Activated CD4-positive, alpha-beta memory T cell treated with anti-CD3 and anti-CD28 coated beads for 36 hours (primary cell): ENCODE data around the gene TTC28. TPM values are rescaled to one million over a fixed set of nuclear protein-coding genes. Genes with fewer than 3 reads are reported as not detected.

Source experiments
- CTCF ChIA-PET: fragments of 350-600 bp; sonication (Branson Sonifier 250); formaldehyde crosslinking; loops from one replicate; lab custom pipeline; 2021; ENCODE audit warnings: antibody characterized with exemption, inconsistent platforms; lab: Charles Lee
- POLR2A ChIA-PET: fragments of 350-600 bp; sonication (Branson Sonifier 250); formaldehyde crosslinking; loops from one replicate; lab custom pipeline; 2021; ENCODE audit warnings: antibody characterized with exemption; lab: Charles Lee
- DNase-seq: peaks from one replicate; pipeline ENCODE4 v3.0.0-alpha.2; 2020
- H3K27ac Mint-ChIP-seq: one replicate; pipeline ENCODE4 v1.8.0; 2021; ENCODE audit warnings: mixed read lengths
- H3K27me3 Mint-ChIP-seq: one replicate; pipeline ENCODE4 v1.8.0; 2021; ENCODE audit warnings: mixed read lengths
- H3K36me3 Mint-ChIP-seq: one replicate; pipeline ENCODE4 v1.8.0; 2021; ENCODE audit warnings: mixed read lengths
- H3K4me1 Mint-ChIP-seq: one replicate; pipeline ENCODE4 v1.8.0; 2021; ENCODE audit warnings: low read depth, mixed read lengths
- H3K4me3 Mint-ChIP-seq: one replicate; pipeline ENCODE4 v1.8.0; 2021; ENCODE audit warnings: mild to moderate bottlenecking, mixed read lengths
- H3K9me3 Mint-ChIP-seq: one replicate; pipeline ENCODE4 v1.8.0; 2021; ENCODE audit warnings: mixed read lengths
- intact Hi-C: fragments of 100-400 bp; cut with micrococcal nuclease; formaldehyde crosslinking; loops from one replicate; pipeline ENCODE4 v1.15.1; 2023
- total RNA-seq, 2 experiments: library from RNA; stranded (reverse); gene quantifications; one replicate each; pipeline ENCODE4 v1.2.3, GENCODE V29; 2021

The TTC28 gene
- total RNA-seq, 2 experiments from 2014 or later: 0.59 to 0.80 TPM

DNA sequence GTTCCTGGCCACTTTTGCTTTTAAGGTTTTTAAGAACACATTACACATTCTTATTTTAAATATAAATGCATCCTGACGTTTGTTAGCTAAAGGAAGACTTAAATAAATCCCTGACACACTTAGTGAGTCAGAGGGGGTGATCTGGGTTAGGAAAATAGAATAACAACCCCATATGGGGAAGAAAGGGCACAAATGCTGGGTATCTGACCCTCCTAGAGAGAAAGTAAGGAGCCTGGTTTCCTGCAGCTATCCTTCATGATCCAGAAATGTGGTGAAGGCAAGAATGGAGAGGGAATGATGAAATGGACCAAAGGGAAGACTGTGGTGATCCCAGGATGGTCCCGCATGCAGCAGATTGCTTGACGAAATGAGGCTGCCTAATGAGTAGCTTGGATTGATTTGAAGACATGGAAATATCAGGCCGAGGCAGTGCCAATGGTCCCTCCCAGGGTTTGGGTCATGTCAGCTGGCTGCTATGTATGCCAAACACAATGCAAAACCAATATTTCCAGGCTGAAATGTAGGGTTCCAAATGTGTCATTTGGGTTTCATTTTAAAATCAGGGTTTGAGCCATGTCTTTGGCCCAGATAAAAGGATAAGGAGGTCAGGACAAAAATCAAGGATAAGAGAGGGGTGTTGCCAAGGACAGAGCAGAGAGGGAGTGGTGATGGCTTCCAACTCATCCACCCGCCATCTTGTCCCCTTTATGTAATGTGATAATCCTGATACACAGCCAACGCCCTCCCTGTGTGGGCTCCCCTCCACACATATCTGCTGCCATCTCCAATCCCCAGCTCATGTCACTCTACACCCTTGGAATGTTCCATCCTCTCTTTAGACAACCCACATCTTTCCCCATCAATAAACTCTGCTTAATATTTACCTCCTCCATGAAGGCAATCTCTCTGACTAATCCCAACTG is 625.5 kb downstream of the TTC28 start:
- Mint-ChIP-seq H3K4me1 (no peaks in the 10 kb centered on the region), H3K4me3 (no peak overlapping the region), H3K9me3 (no peaks in the 10 kb centered on the region), H3K27ac (no peak overlapping the region), H3K36me3 (no peaks in the 10 kb centered on the region), H3K27me3 (peaks cover 3% of the 10 kb centered on the region)
- no peak for DNase-seq
- ChIA-PET CTCF (interaction anchor here (1.2 kb wide), 1 partner anchor 388 kb away, joined by 4 read pairs; no protein-coding TSS in a partner anchor), POLR2A (no interaction called here)
- intact Hi-C loops: loop anchor here (10.0 kb wide), 1 partner anchor 541 kb away; no protein-coding TSS in a partner anchor

DNA sequence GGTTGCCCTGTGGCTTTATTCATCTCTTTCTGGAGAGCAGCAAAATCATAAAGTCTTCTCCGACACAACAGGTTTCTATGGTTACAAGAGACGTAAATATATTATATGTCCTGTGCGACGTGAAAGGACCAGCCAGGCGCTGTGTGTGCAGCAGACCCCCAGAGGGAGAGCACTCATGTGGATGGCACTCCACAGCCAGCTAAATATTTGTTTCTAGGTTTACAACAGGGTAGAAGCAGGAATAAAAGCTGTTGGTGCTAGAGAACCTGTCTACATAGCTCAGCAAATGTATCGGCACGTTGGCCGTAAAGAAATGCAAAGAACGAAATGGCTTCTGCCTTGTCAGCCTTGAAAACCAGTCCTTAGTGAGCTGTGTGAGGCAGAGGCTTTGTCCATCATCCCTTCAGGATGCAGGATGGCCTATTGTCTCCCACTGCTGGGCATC is 626.8 kb downstream of the TTC28 start:
- CTCF ChIA-PET: interaction anchor here (1.2 to 2.8 kb wide), 3 partner anchors 387 to 390 kb away, joined by 4 to 9 read pairs (median 5); no protein-coding TSS in a partner anchor
- no peaks in the 10 kb centered on the region for H3K4me1 Mint-ChIP-seq
- no peaks in the 10 kb centered on the region for H3K9me3 Mint-ChIP-seq
- intact Hi-C loops: loop anchor here (10.0 kb wide), 1 partner anchor 542 kb away; no protein-coding TSS in a partner anchor
- POLR2A ChIA-PET: no interaction called here
- peaks cover 2% of the 10 kb centered on the region for H3K27me3 Mint-ChIP-seq
- H3K4me3 Mint-ChIP-seq: no peak overlapping the region
- DNase-seq: no peak
- H3K36me3 Mint-ChIP-seq: no peaks in the 10 kb centered on the region
- no peak overlapping the region for H3K27ac Mint-ChIP-seq

DNA sequence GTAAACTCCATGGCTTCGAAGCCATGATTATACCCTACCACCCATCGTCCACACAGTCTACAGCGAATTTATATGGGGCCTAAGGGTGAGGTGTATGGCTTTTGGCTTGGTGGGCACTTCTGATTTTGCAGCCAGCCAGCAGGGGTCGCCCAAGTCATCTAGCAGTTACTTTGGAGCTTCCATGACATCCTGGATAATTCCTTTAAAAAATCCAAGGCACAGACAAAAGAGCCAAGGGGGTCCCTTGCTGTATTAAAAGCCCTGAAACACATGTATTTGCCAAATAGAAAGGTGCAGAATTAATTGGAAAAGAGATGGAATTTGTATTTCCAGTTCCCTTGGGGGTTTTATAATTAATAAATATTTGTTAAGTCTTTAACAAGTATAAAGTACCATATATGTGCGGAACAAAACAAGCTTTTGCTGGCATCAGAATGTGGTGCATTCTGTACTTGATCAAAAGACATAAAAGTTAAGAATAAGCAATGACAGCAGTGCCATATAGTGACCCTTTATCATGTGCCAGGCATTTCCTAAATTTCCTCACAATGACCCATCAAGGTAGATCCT is 627.8 kb downstream of the TTC28 start:
- POLR2A ChIA-PET: no interaction called here
- peak; percentile 41 for DNase-seq
- intact Hi-C loops: loop anchor here (10.0 kb wide), 1 partner anchor 543 kb away; no protein-coding TSS in a partner anchor
- H3K4me3 Mint-ChIP-seq: no peak overlapping the region
- no peaks in the 10 kb centered on the region for H3K36me3 Mint-ChIP-seq
- no peak overlapping the region for H3K27ac Mint-ChIP-seq
- no peaks in the 10 kb centered on the region for H3K9me3 Mint-ChIP-seq
- no peaks in the 10 kb centered on the region for H3K4me1 Mint-ChIP-seq
- no peaks in the 10 kb centered on the region for H3K27me3 Mint-ChIP-seq
- CTCF ChIA-PET: interaction anchor here (0.6 to 2.8 kb wide), 11 partner anchors 9 to 544 kb away, joined by 3 to 11 read pairs (median 4); no protein-coding TSS in a partner anchor

DNA sequence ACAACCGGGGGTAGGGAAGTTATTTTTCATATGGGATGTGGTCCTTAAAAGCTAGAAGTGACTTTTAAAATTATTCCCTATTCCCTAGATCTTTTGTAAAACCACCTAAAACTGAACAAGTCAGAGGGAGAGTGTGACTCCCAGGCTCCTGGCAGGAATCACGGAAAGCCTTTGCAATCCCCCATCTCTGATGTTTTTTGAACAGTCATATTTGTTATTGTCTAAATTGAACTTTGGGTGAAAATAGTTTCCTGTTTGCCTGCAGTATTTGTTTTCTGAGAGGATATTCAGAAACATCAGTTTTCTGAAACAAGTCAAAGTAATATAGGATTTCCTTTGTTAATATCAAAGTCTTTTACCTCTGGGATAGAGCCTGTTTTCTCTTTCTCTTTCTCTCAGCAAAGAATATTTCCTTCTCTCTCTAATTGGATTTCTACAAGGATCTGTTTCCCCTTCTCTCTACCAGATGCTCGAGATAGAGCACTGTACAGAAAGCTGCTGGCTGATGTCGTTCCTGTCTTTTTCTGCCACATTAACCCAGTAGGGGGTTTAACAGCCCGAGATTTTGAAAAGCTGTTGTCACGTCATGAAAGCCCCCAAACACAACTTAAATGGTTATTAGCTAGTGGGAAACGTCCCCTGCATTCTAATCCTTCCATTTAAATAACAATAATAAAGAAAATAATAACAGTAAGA is 628.4 kb downstream of the TTC28 start:
- no peak for DNase-seq
- Mint-ChIP-seq H3K27me3 (no peaks in the 10 kb centered on the region), H3K4me3 (no peak overlapping the region), H3K36me3 (no peaks in the 10 kb centered on the region), H3K9me3 (no peaks in the 10 kb centered on the region), H3K27ac (no peak overlapping the region), H3K4me1 (no peaks in the 10 kb centered on the region)
- POLR2A ChIA-PET: no interaction called here
- CTCF ChIA-PET: interaction anchor here (0.8 to 2.8 kb wide), 12 partner anchors 8 to 544 kb away, joined by 3 to 11 read pairs (median 4); no protein-coding TSS in a partner anchor
- intact Hi-C loops: loop anchor here (10.0 kb wide), 1 partner anchor 544 kb away; no protein-coding TSS in a partner anchor

DNA sequence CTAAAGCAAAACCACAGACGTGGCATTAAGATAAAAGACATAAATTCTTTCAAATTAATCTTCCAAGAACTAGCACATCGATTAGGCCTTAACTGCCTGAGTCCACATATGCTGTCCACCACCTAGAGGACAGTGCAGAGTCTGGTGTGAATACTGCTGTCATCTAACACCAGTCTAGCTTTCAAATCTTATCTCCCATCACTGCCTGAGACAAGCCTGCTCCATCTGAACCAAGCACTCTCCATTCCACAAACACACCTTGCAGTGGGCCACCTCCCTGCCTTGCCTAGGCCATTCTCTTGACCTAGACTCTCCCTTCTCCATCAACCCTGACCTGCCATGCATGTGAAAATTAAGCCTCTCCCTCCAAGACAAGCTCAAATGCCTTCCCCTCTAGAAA is 631.1 kb downstream of the TTC28 start:
- CTCF ChIA-PET: interaction anchor here (0.8 to 0.9 kb wide), 2 partner anchors 10 to 390 kb away, joined by 3 to 4 read pairs; no protein-coding TSS in a partner anchor
- Mint-ChIP-seq H3K27me3 (no peaks in the 10 kb centered on the region), H3K4me1 (no peaks in the 10 kb centered on the region), H3K27ac (no peak overlapping the region), H3K4me3 (no peak overlapping the region), H3K9me3 (no peaks in the 10 kb centered on the region), H3K36me3 (no peaks in the 10 kb centered on the region)
- intact Hi-C loops: no loop called here
- POLR2A ChIA-PET: no interaction called here
- no peak for DNase-seq

DNA sequence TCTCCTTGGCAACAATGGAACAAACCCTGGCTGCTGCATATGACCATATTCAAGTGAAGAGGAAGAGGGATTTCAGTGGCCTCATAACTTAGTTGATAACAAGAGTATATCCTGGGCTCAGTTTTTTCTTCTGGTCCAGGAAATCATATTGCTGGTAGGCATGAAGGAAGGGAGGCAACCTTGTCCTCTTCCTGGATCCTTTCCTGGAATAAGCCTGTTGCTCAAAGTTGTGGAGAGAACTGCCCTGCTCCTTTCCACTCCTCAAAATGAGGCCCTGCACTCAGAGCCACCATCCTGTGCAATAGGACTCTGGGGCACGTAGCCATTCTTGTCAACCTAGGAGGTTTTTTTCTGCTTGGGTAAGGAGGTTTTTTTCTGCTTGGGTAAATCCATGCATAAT is 631.9 kb downstream of the TTC28 start:
- no peaks in the 10 kb centered on the region for H3K27me3 Mint-ChIP-seq
- POLR2A ChIA-PET: no interaction called here
- intact Hi-C loops: no loop called here
- H3K4me1 Mint-ChIP-seq: no peaks in the 10 kb centered on the region
- CTCF ChIA-PET: no interaction called here
- no peak overlapping the region for H3K4me3 Mint-ChIP-seq
- H3K27ac Mint-ChIP-seq: no peak overlapping the region
- H3K36me3 Mint-ChIP-seq: no peaks in the 10 kb centered on the region
- no peak for DNase-seq
- H3K9me3 Mint-ChIP-seq: no peaks in the 10 kb centered on the region

DNA sequence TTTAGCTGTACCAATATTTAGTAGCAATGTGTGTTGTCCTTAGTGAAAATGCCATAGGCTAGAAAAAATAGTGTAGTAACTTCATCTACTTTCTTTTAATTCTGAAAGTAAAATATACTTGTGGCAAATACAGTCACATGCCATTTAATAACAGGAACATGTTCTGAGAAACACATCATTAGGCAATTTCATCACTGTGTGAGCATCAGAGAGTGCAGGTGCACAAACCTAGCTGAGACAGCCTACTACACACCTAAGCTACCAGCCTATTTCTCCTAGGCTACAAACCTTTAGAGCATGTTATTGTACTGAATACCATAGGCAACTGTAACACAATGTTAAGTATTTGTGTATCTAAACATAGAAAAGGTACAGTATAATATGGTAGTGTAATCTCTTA is 633.5 kb downstream of the TTC28 start:
- Mint-ChIP-seq H3K4me3 (no peak overlapping the region), H3K9me3 (peaks cover under 1% of the 10 kb centered on the region), H3K36me3 (no peaks in the 10 kb centered on the region), H3K27ac (no peak overlapping the region), H3K27me3 (no peaks in the 10 kb centered on the region), H3K4me1 (no peaks in the 10 kb centered on the region)
- ChIA-PET CTCF (no interaction called here), POLR2A (no interaction called here)
- DNase-seq: no peak
- intact Hi-C loops: no loop called here

DNA sequence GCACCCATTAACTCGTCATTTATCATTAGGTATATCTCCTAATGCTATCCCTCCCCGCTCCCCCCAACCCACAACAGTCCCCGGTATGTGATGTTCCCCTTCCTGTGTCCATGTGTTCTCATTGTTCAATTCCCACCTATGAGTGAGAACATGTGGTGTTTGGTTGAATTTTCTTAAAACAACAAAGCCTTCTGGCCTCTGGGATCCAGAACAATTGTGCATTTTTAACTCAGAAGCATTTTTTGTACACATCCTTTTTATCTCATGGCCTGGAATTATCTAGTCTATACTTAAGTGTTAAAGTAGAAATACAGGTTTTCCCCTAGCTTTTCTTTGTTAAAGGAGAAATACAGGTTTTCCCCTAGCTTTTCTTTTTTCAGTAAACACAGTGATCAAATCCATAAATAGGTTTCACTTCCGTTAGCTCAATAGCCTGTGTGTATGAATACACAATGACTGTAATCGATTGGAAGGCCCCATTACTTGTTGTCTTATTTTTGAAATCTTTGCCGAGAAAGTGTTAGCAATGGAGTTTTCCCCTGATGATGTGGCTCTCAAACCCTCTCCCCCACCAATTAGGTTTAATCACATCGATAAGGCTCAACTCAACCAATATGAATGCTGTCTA is 635.0 kb downstream of the TTC28 start:
- POLR2A ChIA-PET: no interaction called here
- Mint-ChIP-seq H3K9me3 (peaks cover 6% of the 10 kb centered on the region), H3K4me3 (no peak overlapping the region), H3K36me3 (no peaks in the 10 kb centered on the region), H3K27ac (no peak overlapping the region), H3K4me1 (no peaks in the 10 kb centered on the region), H3K27me3 (no peaks in the 10 kb centered on the region)
- intact Hi-C loops: no loop called here
- CTCF ChIA-PET: no interaction called here
- DNase-seq: no peak

DNA sequence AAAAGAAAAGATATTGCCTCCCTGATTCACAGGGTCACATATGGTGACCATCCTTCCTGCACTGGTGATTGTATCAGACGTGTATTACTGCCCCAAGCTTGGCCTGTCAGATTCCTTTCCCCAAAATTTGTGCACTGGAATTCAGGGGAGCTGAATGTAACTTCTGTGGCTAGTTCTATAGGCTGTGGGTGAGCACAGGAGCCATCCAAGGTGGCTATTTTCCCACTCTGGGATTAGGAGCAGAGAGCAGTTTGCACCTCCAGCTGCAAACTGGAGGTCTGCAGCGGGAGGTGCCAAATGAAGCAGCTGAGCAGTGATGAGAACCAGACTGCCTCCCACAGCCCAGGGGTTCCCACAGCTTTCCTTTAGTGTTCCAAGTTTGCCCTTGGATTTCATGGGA is 636.4 kb downstream of the TTC28 start:
- intact Hi-C loops: no loop called here
- ChIA-PET POLR2A (no interaction called here), CTCF (interaction anchor here (1.3 kb wide), 1 partner anchor 8 kb away, joined by 3 read pairs; no protein-coding TSS in a partner anchor)
- H3K9me3 Mint-ChIP-seq: peaks cover 6% of the 10 kb centered on the region
- no peak overlapping the region for H3K27ac Mint-ChIP-seq
- no peak overlapping the region for H3K4me3 Mint-ChIP-seq
- no peaks in the 10 kb centered on the region for H3K4me1 Mint-ChIP-seq
- no peaks in the 10 kb centered on the region for H3K27me3 Mint-ChIP-seq
- DNase-seq: no peak
- no peaks in the 10 kb centered on the region for H3K36me3 Mint-ChIP-seq

DNA sequence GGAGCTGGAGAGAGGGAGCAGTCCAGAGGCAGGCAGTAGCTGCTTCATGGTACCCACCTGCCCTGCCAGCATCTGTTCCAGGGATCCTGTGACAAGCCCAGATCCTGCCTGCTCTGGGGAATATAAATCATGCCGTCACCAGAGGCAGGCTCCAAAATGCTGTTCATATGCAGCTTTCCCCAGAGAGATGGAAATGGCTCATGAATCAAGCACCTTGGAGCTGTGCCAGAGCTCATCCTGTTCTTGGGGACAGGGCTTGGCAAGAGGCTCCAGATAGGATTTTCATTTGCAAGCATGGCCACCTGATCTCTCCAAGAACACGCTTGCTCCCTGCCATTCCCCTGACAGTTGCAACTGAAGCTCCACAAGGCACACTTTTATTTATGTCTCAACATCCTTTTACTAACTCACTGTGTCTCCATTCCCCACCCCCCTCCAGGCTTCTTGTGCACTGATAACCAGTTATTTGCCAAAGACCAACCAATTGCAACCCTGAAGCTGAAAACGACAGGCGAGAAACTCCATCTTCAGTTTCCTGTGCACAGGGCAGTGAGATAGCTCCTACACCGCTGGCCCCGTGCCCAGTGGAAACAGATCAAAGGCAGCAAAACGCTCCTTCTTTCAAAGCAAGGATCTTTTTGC is 644.8 kb downstream of the TTC28 start:
- H3K27ac Mint-ChIP-seq: no peak overlapping the region
- H3K36me3 Mint-ChIP-seq: no peaks in the 10 kb centered on the region
- peaks cover 2% of the 10 kb centered on the region for H3K4me1 Mint-ChIP-seq
- POLR2A ChIA-PET: no interaction called here
- CTCF ChIA-PET: interaction anchor here (2.0 kb wide), 1 partner anchor 13 kb away, joined by 6 read pairs; no protein-coding TSS in a partner anchor
- no peaks in the 10 kb centered on the region for H3K9me3 Mint-ChIP-seq
- DNase-seq: no peak
- peaks cover 16% of the 10 kb centered on the region for H3K27me3 Mint-ChIP-seq
- no peak overlapping the region for H3K4me3 Mint-ChIP-seq
- intact Hi-C loops: no loop called here

DNA sequence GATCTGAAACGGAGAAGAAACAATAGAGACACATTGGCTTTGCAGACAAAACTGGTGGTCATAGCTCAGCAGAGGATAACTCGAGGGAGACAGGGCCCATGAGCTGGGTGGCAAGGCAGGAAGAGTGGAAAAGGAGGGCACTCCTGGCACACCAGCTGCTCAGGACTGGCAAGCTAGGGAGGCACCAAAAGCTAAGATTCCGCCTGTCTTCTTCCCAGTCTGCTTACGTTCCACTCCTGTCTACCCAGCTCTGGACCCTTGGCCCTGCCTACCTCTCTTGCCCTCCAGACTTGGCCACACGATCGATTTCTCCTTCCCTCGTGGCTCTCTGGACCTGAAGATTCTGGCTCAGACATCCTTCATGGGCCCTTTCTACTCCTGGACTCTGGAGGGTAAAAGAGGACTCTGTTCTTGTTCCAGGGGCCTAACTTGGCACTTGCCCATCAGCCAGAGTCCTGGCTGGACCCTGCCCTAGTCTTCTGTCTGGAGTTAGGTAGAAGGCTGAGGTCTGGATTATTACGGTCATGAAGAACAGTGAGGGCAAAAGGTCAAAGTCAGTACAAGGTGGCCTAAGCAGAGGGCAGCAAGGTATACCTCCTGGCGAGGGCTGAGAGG is 645.4 kb downstream of the TTC28 start:
- Mint-ChIP-seq H3K4me1 (peaks cover 2% of the 10 kb centered on the region), H3K4me3 (no peak overlapping the region), H3K27ac (no peak overlapping the region), H3K27me3 (peaks cover 16% of the 10 kb centered on the region), H3K36me3 (no peaks in the 10 kb centered on the region), H3K9me3 (no peaks in the 10 kb centered on the region)
- ChIA-PET CTCF (interaction anchor here (2.0 kb wide), 1 partner anchor 12 kb away, joined by 6 read pairs; no protein-coding TSS in a partner anchor), POLR2A (no interaction called here)
- intact Hi-C loops: no loop called here
- no peak for DNase-seq
